HG03060 (cell line): ENCODE results near the gene OSBPL6.
"Not testable (repeated sequence)": the region's sequence is repeated elsewhere in the genome, so short reads cannot be mapped to it uniquely, and the experiment has no call there.

Source experiments
- ATAC-seq: cut with Tn5 transposase; IDR thresholded peaks from one replicate; pipeline ENCODE4 v1.9.1; 2021; ENCODE audit warnings: low read depth, moderate number of reproducible peaks; ENCODE audit not compliant: unreplicated experiment

The OSBPL6 gene

DNA sequence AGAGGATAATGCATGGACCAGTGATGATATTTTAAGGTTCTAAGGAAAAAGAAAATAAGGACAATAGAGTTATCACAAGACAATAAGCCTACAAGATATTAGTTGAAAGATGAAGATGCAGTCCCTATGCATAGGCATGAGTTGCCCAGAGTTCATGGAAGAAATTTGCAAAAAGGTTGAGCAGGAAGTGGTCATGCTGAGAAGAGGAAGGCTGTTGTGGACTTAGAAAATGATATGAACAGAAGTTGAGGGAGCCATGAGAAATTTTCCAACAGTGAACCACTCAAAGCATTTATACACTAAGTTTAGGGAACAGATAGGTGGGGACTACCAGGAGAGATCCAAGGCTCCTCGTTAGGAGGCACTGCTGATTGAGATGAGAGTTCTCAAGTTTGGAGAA lies 3.5 kb downstream of the OSBPL6 start:
- ATAC-seq = no peak

DNA sequence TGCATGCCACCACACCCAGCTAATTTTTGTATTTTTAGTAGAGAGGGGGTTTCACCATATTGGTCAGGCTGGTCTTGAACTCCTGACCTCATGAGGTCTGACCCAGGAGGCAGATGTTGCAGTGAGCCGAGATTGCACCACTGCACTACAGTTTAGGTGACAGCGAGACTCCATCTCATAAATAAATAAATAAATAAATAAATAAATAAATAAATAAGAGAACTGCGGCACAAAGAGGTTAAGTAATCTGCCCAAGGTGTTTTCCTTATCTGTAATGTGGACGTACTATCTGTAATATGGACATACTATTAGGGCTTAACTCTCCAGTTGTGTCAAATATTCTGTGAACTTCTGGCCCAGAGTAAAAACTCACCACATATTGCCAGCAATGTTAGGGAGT lies 4.1 kb downstream of the OSBPL6 start:
- ATAC-seq = not testable (repeated sequence)

GRCh38 chr2:178199334-178199733 lies 5.0 kb downstream of the OSBPL6 start:
- no peak for ATAC-seq

- no peak for ATAC-seq
These were observed 6.0 kb downstream of the OSBPL6 start for GRCh38 chr2:178200331-178200730.

GRCh38 chr2:178202927-178203326 lies 8.6 kb downstream of the OSBPL6 start:
- no peak for ATAC-seq

DNA sequence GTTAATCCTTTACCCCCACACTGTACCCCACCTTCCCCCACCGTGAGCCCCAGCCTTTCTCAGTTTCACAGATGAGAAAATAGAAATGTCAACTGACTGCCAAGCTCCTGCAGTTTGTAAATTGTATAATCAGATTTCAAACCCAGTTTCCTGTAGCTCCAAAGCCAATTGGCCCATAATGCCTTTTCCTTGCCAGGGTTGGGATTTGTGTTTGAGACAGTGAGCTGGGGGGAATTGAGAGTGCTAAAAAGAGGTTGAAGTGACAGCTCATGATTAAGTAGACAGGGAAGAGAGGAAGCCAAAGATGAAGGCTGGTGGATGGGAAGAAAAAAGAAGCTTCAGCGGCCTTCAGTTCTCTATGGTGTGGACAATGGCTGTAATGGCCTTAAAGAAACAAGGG lies 10.7 kb downstream of the OSBPL6 start:
- no peak for ATAC-seq

GRCh38 chr2:178205853-178206521 lies 11.7 kb downstream of the OSBPL6 start:
- ATAC-seq = no peak

GRCh38 chr2:178208336-178208735 lies 14.0 kb downstream of the OSBPL6 start:
- ATAC-seq = no peak

- ATAC-seq = no peak
These were observed 14.5 kb downstream of the OSBPL6 start for GRCh38 chr2:178208817-178209216.

DNA sequence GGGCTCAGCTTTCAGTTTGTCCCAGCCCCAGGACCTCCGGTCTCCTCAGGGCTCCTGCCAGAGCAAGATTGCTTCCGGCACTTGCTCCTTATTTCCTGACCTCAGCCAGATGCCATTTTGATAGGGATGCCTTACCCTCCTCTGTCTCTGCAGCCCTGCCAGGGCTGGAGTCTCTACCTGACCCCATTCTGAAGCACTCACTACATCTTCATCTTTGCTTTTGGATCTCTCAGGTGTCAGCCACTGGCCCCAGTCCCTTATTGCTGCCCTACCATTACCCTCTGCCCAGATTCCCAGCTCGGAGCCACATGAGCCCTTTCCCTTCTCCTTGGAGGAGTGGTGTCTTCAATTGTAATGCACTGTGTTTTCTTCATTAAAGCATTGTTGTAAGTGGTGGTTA lies 17.1 kb downstream of the OSBPL6 start:
- ATAC-seq = no peak

GRCh38 chr2:178211943-178212342 lies 17.6 kb downstream of the OSBPL6 start:
- ATAC-seq = no peak

DNA sequence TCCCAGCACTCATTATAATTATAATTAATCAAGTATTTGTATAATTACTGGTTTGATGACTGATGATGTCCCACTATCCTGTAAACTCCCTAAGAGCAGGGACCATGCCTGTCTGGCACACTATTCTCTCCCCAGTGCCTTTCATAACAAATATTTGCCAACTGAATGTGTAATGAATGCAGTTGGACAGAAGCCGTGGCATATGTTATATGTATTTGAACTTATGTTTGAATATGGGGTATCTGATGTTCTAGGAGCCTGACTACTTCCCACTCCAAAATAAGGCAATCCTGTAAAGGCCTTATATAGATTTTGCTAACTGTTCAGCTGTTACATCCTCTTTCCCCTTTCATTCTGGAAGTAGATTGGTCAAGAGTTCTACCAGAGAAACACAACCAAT lies 19.7 kb downstream of the OSBPL6 start:
- ATAC-seq = no peak

- ATAC-seq = no peak
These were observed 24.9 kb downstream of the OSBPL6 start for GRCh38 chr2:178219247-178219646.

DNA sequence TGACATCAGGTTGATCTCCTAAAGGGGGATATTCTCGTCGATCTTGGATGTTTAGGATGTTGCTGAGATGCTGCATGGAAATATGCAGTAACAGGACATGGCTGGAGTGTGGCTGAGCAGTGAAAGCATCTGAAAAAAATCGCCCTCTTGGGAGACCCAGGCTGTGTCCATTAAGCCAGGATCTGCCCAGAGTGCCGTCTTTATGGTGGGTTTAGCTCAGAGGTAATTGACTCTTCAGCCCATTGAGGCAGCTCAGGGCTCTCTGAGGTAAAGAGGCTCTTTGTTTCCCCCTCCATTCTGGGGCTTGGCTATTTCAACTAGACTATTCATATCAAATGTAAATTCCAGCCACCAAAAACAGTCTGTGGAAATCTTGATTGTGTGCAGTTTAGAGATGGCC lies 26.5 kb downstream of the OSBPL6 start:
- no peak for ATAC-seq

DNA sequence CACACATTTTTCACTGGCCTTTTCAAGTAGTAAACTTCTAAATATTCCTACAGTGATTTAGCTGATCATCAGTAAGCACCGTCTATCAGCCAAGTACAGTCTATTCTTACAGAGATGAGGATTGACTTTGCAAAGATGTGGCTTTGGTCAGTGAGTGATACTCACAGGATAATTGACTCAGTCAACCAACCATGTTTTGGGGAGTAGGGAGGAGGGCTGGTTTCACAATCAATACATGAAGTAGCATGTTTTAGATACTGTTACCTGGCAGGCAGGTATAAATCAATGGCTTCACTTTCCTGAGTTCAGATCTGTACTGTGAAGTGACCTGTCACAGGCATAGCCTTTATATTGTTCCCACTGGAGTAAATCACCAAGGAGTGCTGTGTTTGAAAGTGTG lies 27.2 kb downstream of the OSBPL6 start:
- no peak for ATAC-seq

- ATAC-seq = no peak
These were observed 29.5 kb downstream of the OSBPL6 start for GRCh38 chr2:178223806-178224205.

DNA sequence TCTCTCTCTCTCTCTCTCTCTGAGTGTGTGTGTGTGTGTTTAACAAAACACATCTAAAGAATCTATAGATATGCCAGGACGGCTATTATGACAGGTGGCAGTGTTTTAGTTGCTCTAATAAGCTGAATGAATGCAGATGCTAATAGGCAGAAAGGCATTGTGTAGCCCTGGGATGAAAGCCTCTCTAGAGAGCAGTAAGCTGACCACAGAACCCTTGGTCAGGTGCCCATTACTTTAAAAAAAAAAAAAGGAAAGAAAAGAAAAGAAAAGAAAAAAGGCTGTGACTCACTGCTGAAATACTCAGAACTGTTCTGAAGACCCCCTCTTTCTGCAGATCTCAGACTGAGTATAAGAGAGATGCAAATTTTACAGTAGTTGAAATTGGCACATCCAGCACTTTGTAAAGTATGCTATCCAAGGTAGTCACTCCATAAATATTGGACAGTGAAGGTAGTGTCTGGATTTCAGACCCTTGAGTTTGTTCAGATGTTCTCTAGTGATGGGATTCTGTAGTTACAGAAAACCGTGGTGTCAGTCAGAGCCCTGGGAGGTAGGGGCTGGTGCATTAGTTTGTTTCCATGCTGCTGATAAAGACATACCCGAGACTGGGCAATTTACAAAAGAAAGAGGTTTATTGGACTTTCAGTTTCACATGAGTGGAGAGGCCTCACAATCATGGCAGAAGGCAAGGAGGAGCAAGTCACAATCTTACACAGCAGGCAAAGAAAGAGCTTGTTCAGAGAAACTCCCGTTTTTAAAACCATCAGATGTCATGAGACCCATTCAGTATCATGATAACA lies 30.9 kb downstream of the OSBPL6 start:
- ATAC-seq = no peak

DNA sequence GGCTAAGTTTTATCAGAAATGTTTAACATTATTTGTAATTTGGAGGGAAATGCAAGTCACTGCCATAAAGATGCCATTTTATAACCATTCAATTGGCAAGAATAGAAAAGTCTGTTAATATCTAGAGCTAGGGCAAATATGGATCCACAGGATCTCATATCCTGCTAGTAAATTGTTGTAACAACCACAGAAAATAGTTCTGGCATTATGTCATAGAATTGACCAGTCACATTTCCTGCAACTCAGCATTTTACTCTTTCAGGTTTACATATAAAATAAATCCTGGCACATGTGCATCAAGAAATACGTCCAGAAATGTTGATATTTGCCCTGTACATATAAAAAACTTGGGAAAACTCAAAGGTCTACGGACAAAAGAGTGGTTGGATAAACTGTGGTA lies 32.9 kb downstream of the OSBPL6 start:
- no peak for ATAC-seq

GRCh38 chr2:178229927-178230326 lies 35.6 kb downstream of the OSBPL6 start:
- ATAC-seq = no peak

DNA sequence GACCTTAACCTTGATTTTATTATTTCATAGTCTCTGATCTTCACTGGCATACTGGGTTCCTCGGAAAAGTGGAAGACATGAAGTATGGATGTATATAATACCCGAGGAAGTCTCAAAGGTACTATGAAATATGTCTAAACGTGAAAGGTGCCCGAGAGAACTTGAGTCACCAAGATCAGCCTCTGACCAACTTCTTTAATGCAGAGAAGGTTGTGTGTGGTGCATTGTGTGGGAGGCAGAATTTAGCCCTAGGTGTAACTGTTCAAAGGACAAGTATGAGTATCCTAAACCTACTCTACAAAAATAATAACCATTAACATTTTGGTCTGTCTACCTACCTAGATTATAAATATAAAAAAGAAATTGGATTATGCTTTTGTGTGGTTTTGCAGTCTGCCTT lies 36.1 kb downstream of the OSBPL6 start:
- no peak for ATAC-seq

GRCh38 chr2:178233428-178233827 lies 39.1 kb downstream of the OSBPL6 start:
- no peak for ATAC-seq

GRCh38 chr2:178234648-178235047 lies 40.3 kb downstream of the OSBPL6 start:
- no peak for ATAC-seq
